ENCODE results near the gene MAP2K3.

Gene MAP2K3

DNA sequence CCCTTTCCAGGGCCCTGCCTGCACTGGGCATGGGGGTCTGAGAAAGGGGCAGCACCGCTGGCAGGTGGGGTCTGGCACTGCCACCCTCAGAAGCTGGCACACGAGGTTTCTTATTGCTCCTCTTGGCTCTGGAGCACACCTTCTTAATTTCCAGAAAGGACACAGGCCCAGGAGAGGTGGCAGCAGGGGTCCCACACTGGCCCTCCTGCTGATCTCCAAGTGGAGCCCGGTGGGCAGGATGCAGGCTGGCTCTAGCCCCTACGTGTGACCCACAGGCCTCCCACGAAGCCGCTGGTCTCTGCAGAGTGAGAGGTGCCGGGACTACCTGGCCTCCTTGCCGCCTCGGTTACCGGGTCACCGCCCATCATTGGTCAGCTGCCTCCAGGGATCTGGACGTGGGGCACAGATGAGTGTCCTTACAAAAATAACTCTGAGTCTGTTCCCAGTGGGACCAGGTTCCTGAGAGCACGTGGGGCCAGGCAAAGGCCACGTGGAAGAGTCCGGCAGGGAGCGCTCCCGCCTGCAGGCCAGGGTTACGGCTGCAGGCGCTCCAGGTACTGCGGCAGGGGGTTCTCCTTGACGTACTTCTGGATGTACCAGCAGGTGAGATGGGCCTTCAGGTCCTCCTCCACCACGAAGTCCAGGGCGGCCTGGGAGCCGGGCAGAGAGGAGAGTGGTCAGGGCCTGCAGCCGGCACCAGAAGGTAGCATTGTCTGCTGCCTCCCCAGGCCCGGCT, 41.6 kb upstream of the MAP2K3 start:
- TF ChIP-seq SNAI2 (CRISPR knock-in tag; IDR thresholded peaks at IDR 0.05) (no peak), PPARA (CRISPR knock-in tag; IDR thresholded peaks at IDR 0.05; ENCODE audit: borderline replicate concordance) (no peak), BACH2 (CRISPR knock-in tag; IDR thresholded peaks at IDR 0.05; ENCODE audit: borderline replicate concordance) (no peak), PATZ1 (CRISPR knock-in tag; IDR thresholded peaks at IDR 0.05; ENCODE audit: borderline replicate concordance) (no peak), RARB (CRISPR knock-in tag; IDR thresholded peaks at IDR 0.05) (no peak), ESRRG (CRISPR knock-in tag; IDR thresholded peaks at IDR 0.05) (no peak), CSDC2 (CRISPR knock-in tag; IDR thresholded peaks at IDR 0.05) (no peak), CSRNP3 (CRISPR knock-in tag; IDR thresholded peaks at IDR 0.05) (no peak), ZNF8 (CRISPR knock-in tag; IDR thresholded peaks at IDR 0.05) (no peak), ZNF565 (CRISPR knock-in tag; conservative IDR thresholded peaks at IDR 0.05; ENCODE audit: low read depth) (no peak), GLIS3 (CRISPR knock-in tag; IDR thresholded peaks at IDR 0.05) (no peak), ISL1 (CRISPR knock-in tag; IDR thresholded peaks at IDR 0.05) (no peak), TOX (CRISPR knock-in tag; IDR thresholded peaks at IDR 0.05; ENCODE audit: borderline replicate concordance) (no peak), ZC3H10 (CRISPR knock-in tag; IDR thresholded peaks at IDR 0.05) (no peak), OSR1 (CRISPR knock-in tag; IDR thresholded peaks at IDR 0.05) (no peak), TSHZ2 (CRISPR knock-in tag; IDR thresholded peaks at IDR 0.05) (no peak)
- no peak for ATAC-seq

GRCh38 chr17:21243516-21244303, 40.8 kb upstream of the MAP2K3 start:
- ATAC-seq, result no peak
- TF ChIP-seq PPARA (CRISPR knock-in tag; IDR thresholded peaks at IDR 0.05; ENCODE audit: borderline replicate concordance), result no peak
- no peak for TF ChIP-seq ZC3H10 (CRISPR knock-in tag; IDR thresholded peaks at IDR 0.05)
- TF ChIP-seq SNAI2 (CRISPR knock-in tag; IDR thresholded peaks at IDR 0.05), result no peak
- no peak for TF ChIP-seq ISL1 (CRISPR knock-in tag; IDR thresholded peaks at IDR 0.05)
- TF ChIP-seq ARNTL (CRISPR knock-in tag; IDR thresholded peaks at IDR 0.05; ENCODE audit: borderline replicate concordance, low read depth), result no peak
- TF ChIP-seq PATZ1 (CRISPR knock-in tag; IDR thresholded peaks at IDR 0.05; ENCODE audit: borderline replicate concordance), result no peak
- TF ChIP-seq TSHZ2 (CRISPR knock-in tag; IDR thresholded peaks at IDR 0.05), result no peak
- no peak for TF ChIP-seq CSDC2 (CRISPR knock-in tag; IDR thresholded peaks at IDR 0.05)
- TF ChIP-seq GLIS3 (CRISPR knock-in tag; IDR thresholded peaks at IDR 0.05), result no peak
- no peak for TF ChIP-seq ZNF565 (CRISPR knock-in tag; conservative IDR thresholded peaks at IDR 0.05; ENCODE audit: low read depth)
- TF ChIP-seq ESRRG (CRISPR knock-in tag; IDR thresholded peaks at IDR 0.05), result no peak
- TF ChIP-seq TCF4 (CRISPR knock-in tag; IDR thresholded peaks at IDR 0.05; ENCODE audit: borderline replicate concordance), result no peak
- no peak for TF ChIP-seq RARB (CRISPR knock-in tag; IDR thresholded peaks at IDR 0.05)
- no peak for TF ChIP-seq ZNF70 (CRISPR knock-in tag; IDR thresholded peaks at IDR 0.05)
- no peak for TF ChIP-seq CSRNP3 (CRISPR knock-in tag; IDR thresholded peaks at IDR 0.05)
- TF ChIP-seq OSR1 (CRISPR knock-in tag; IDR thresholded peaks at IDR 0.05), result no peak
- TF ChIP-seq ZNF8 (CRISPR knock-in tag; IDR thresholded peaks at IDR 0.05), result no peak
